Measurements from ENCODE around the gene ARHGAP22.
A peak's percentile ranks its signal among the peaks of the same experiment; 100 is the strongest.

The ARHGAP22 gene

GRCh38 chr10:48580236-48580635, 24.6 kb downstream of the ARHGAP22 start:
- no peak for DNase-seq

GRCh38 chr10:48579251-48579960, 25.5 kb downstream of the ARHGAP22 start:
- no peak for DNase-seq

GRCh38 chr10:48577158-48577557, 27.7 kb downstream of the ARHGAP22 start:
- DNase-seq, result no peak

GRCh38 chr10:48576501-48576900, 28.4 kb downstream of the ARHGAP22 start:
- DNase-seq, result no peak

GRCh38 chr10:48575901-48576300, 29.0 kb downstream of the ARHGAP22 start:
- DNase-seq, result no peak

GRCh38 chr10:48574817-48575380, 30.0 kb downstream of the ARHGAP22 start:
- DNase-seq, result no peak

GRCh38 chr10:48574322-48574796, 30.5 kb downstream of the ARHGAP22 start:
- no peak for DNase-seq

- no peak for DNase-seq
Measured at GRCh38 chr10:48573045-48573444, 31.8 kb downstream of the ARHGAP22 start.

- DNase-seq, result no peak
Measured at GRCh38 chr10:48572414-48572813, 32.5 kb downstream of the ARHGAP22 start.

GRCh38 chr10:48568546-48568945, 36.3 kb downstream of the ARHGAP22 start:
- no peak for DNase-seq

GRCh38 chr10:48568131-48568530, 36.7 kb downstream of the ARHGAP22 start:
- DNase-seq, result no peak

- DNase-seq, result no peak
Measured at GRCh38 chr10:48567346-48567745, 37.5 kb downstream of the ARHGAP22 start.

GRCh38 chr10:48564466-48565160, 40.3 kb downstream of the ARHGAP22 start:
- DNase-seq, result no peak

- no peak for DNase-seq
Measured at GRCh38 chr10:48557511-48558123, 47.3 kb downstream of the ARHGAP22 start.

GRCh38 chr10:48556713-48557112, 48.2 kb downstream of the ARHGAP22 start:
- DNase-seq, result no peak

GRCh38 chr10:48556065-48556464, 48.8 kb downstream of the ARHGAP22 start:
- DNase-seq, result no peak

GRCh38 chr10:48555310-48556042, 49.4 kb downstream of the ARHGAP22 start:
- no peak for DNase-seq

- no peak for DNase-seq
Measured at GRCh38 chr10:48554656-48555055, 50.2 kb downstream of the ARHGAP22 start.

GRCh38 chr10:48554246-48554645, 50.6 kb downstream of the ARHGAP22 start:
- no peak for DNase-seq

GRCh38 chr10:48552946-48553564, 51.8 kb downstream of the ARHGAP22 start:
- no peak for DNase-seq

- peak; percentile 0 for DNase-seq
Measured at GRCh38 chr10:48551861-48552591, 52.8 kb downstream of the ARHGAP22 start.

GRCh38 chr10:48550977-48551376, 53.9 kb downstream of the ARHGAP22 start:
- DNase-seq, result no peak

All from NCI-H2081 treated with DMSO at 0.1 percent for 48 hours (cell line).